Measurements from ENCODE around the gene PATJ. TPM values are rescaled to one million over a fixed set of nuclear protein-coding genes. Genes with fewer than 3 reads are reported as not detected.

Gene PATJ
- total and polyA plus RNA-seq, 7 experiments from 2014 or later: 13.4 to 64.5 (median 33.3) TPM

GRCh38 chr1:61922950-61923480 is 180.7 kb downstream of the PATJ start:
- H3K4me1 ChIP-seq (ENCODE audit: control insufficient read depth in 2 of 2, insufficient read depth in 2 of 2, low read length in 2 of 2): no peaks in the 10 kb centered on the region
- Mint-ChIP-seq H3K4me1 (no peaks in the 10 kb centered on the region), H3K27me3 (no peaks in the 10 kb centered on the region), H3K4me3 (no peak overlapping the region), H3K36me3 (peaks cover 4 to 35% (median 34%) of the 10 kb centered on the region in 5 donors), H3K27ac (no peak overlapping the region), H3K9me3 (peaks cover 0 to 2% (median 0%) of the 10 kb centered on the region in 11 donors)
- ATAC-seq (no peak), DNase-seq (no peak)
- H3K4me3 ChIP-seq (ENCODE audit: low read length): no peak overlapping the region
- peaks cover 0 to 11% (median 0%) of the 10 kb centered on the region in 3 experiments for H3K36me3 ChIP-seq (ENCODE audit: control insufficient read depth in 2 of 3, insufficient read depth in 3 of 3, low read length in 3 of 3)
- H3K27me3 ChIP-seq (ENCODE audit: control insufficient read depth in 2 of 2, insufficient read depth in 2 of 2, low read length in 2 of 2): no peaks in the 10 kb centered on the region
- H3K27ac ChIP-seq (ENCODE audit: low read depth, low read length): no peak overlapping the region
- no peaks in the 10 kb centered on the region for H3K9me3 ChIP-seq (ENCODE audit: control insufficient read depth in 2 of 3, low read length in 3 of 3)
- ChIA-PET CTCF (no interaction called here), POLR2A (no interaction called here)
- intact Hi-C loops (cut with micrococcal nuclease): no loop called here

- no peaks in the 10 kb centered on the region for H3K4me1 ChIP-seq (ENCODE audit: control insufficient read depth in 2 of 2, insufficient read depth in 2 of 2, low read length in 2 of 2)
- ChIA-PET CTCF (no interaction called here), POLR2A (no interaction called here)
- no peak overlapping the region for H3K4me3 Mint-ChIP-seq
- ATAC-seq (no peak), DNase-seq (no peak)
- H3K27ac Mint-ChIP-seq: no peak overlapping the region
- H3K27me3 Mint-ChIP-seq: no peaks in the 10 kb centered on the region
- H3K27me3 ChIP-seq (ENCODE audit: control insufficient read depth in 2 of 2, insufficient read depth in 2 of 2, low read length in 2 of 2): no peaks in the 10 kb centered on the region
- H3K36me3 Mint-ChIP-seq: peaks cover 5 to 48% (median 38%) of the 10 kb centered on the region in 5 donors
- no peak overlapping the region for H3K27ac ChIP-seq (ENCODE audit: low read depth, low read length)
- no peaks in the 10 kb centered on the region for H3K9me3 ChIP-seq (ENCODE audit: control insufficient read depth in 2 of 3, low read length in 3 of 3)
- peaks cover 0 to 24% (median 0%) of the 10 kb centered on the region in 3 experiments for H3K36me3 ChIP-seq (ENCODE audit: control insufficient read depth in 2 of 3, insufficient read depth in 3 of 3, low read length in 3 of 3)
- intact Hi-C loops (cut with micrococcal nuclease): no loop called here
- no peak overlapping the region for H3K4me3 ChIP-seq (ENCODE audit: low read length)
- peaks cover 0 to under 1% (median 0%) of the 10 kb centered on the region in 7 donors for H3K4me1 Mint-ChIP-seq
- H3K9me3 Mint-ChIP-seq: no peaks in the 10 kb centered on the region
Observed at GRCh38 chr1:61925591-61926298, 183.5 kb downstream of the PATJ start.

GRCh38 chr1:61926597-61926996 is 184.3 kb downstream of the PATJ start:
- Mint-ChIP-seq H3K36me3 (peaks cover 5 to 49% (median 29%) of the 10 kb centered on the region in 5 donors), H3K4me3 (no peak overlapping the region), H3K27ac (no peak overlapping the region), H3K27me3 (no peaks in the 10 kb centered on the region), H3K4me1 (peaks cover 0 to 8% (median 0%) of the 10 kb centered on the region in 7 donors), H3K9me3 (no peaks in the 10 kb centered on the region)
- no peak for ATAC-seq
- Histone ChIP-seq H3K36me3 (ENCODE audit: control insufficient read depth in 2 of 3, insufficient read depth in 3 of 3, low read length in 3 of 3) (peaks cover 0 to 24% (median 0%) of the 10 kb centered on the region in 3 experiments), H3K4me3 (ENCODE audit: low read length) (no peak overlapping the region), H3K27me3 (ENCODE audit: control insufficient read depth in 2 of 2, insufficient read depth in 2 of 2, low read length in 2 of 2) (no peaks in the 10 kb centered on the region), H3K4me1 (ENCODE audit: control insufficient read depth in 2 of 2, insufficient read depth in 2 of 2, low read length in 2 of 2) (no peaks in the 10 kb centered on the region), H3K27ac (ENCODE audit: low read depth, low read length) (no peak overlapping the region), H3K9me3 (ENCODE audit: control insufficient read depth in 2 of 3, low read length in 3 of 3) (no peaks in the 10 kb centered on the region)
- CTCF ChIA-PET: no interaction called here
- DNase-seq: no peak
- POLR2A ChIA-PET: no interaction called here
- intact Hi-C loops (cut with micrococcal nuclease): no loop called here

- Histone ChIP-seq H3K36me3 (ENCODE audit: control insufficient read depth in 2 of 3, insufficient read depth in 3 of 3, low read length in 3 of 3) (peaks cover 0 to 19% (median 0%) of the 10 kb centered on the region in 3 experiments), H3K9me3 (ENCODE audit: control insufficient read depth in 2 of 3, low read length in 3 of 3) (no peaks in the 10 kb centered on the region), H3K27ac (ENCODE audit: low read depth, low read length) (no peak overlapping the region), H3K4me3 (ENCODE audit: low read length) (no peak overlapping the region), H3K4me1 (ENCODE audit: control insufficient read depth in 2 of 2, insufficient read depth in 2 of 2, low read length in 2 of 2) (no peaks in the 10 kb centered on the region), H3K27me3 (ENCODE audit: control insufficient read depth in 2 of 2, insufficient read depth in 2 of 2, low read length in 2 of 2) (no peaks in the 10 kb centered on the region)
- Mint-ChIP-seq H3K27ac (no peak overlapping the region), H3K9me3 (peaks cover 0 to 5% (median 0%) of the 10 kb centered on the region in 11 donors), H3K4me3 (no peak overlapping the region), H3K4me1 (peaks cover 0 to 25% (median 12%) of the 10 kb centered on the region in 7 donors), H3K27me3 (no peaks in the 10 kb centered on the region), H3K36me3 (peaks cover 0 to 60% (median 40%) of the 10 kb centered on the region in 5 donors)
- DNase-seq (no peak), ATAC-seq (no peak)
- ChIA-PET POLR2A (no interaction called here), CTCF (no interaction called here)
- intact Hi-C loops (cut with micrococcal nuclease): no loop called here
Observed at GRCh38 chr1:61930116-61930645, 187.9 kb downstream of the PATJ start.

GRCh38 chr1:61931587-61932279 is 189.5 kb downstream of the PATJ start:
- POLR2A ChIA-PET: no interaction called here
- peaks cover 0 to 19% (median 0%) of the 10 kb centered on the region in 3 experiments for H3K36me3 ChIP-seq (ENCODE audit: control insufficient read depth in 2 of 3, insufficient read depth in 3 of 3, low read length in 3 of 3)
- peaks cover 0 to 25% (median 12%) of the 10 kb centered on the region in 7 donors for H3K4me1 Mint-ChIP-seq
- H3K27me3 ChIP-seq (ENCODE audit: control insufficient read depth in 2 of 2, insufficient read depth in 2 of 2, low read length in 2 of 2): no peaks in the 10 kb centered on the region
- intact Hi-C loops (cut with micrococcal nuclease): no loop called here
- H3K9me3 Mint-ChIP-seq: peaks cover 0 to 5% (median 0%) of the 10 kb centered on the region in 11 donors
- H3K4me3 ChIP-seq (ENCODE audit: low read length): no peak overlapping the region
- no peak overlapping the region for H3K27ac Mint-ChIP-seq
- ATAC-seq (no peak), DNase-seq (no peak)
- no peak overlapping the region for H3K4me3 Mint-ChIP-seq
- no peak overlapping the region for H3K27ac ChIP-seq (ENCODE audit: low read depth, low read length)
- no peaks in the 10 kb centered on the region for H3K4me1 ChIP-seq (ENCODE audit: control insufficient read depth in 2 of 2, insufficient read depth in 2 of 2, low read length in 2 of 2)
- no peaks in the 10 kb centered on the region for H3K27me3 Mint-ChIP-seq
- peaks cover 0 to 61% (median 42%) of the 10 kb centered on the region in 5 donors for H3K36me3 Mint-ChIP-seq
- CTCF ChIA-PET: no interaction called here
- H3K9me3 ChIP-seq (ENCODE audit: control insufficient read depth in 2 of 3, low read length in 3 of 3): no peaks in the 10 kb centered on the region

- ChIA-PET CTCF (no interaction called here), POLR2A (interaction anchor here (0.6 kb wide), 1 partner anchor 919 kb away, joined by 3 read pairs; no protein-coding TSS in a partner anchor)
- Mint-ChIP-seq H3K27ac (no peak overlapping the region), H3K36me3 (peaks cover 0 to 50% (median 22%) of the 10 kb centered on the region in 5 donors), H3K9me3 (peaks cover 0 to 5% (median 0%) of the 10 kb centered on the region in 11 donors), H3K27me3 (no peaks in the 10 kb centered on the region), H3K4me3 (no peak overlapping the region), H3K4me1 (peaks cover 0 to 25% (median 12%) of the 10 kb centered on the region in 7 donors)
- Histone ChIP-seq H3K27me3 (ENCODE audit: control insufficient read depth in 2 of 2, insufficient read depth in 2 of 2, low read length in 2 of 2) (no peaks in the 10 kb centered on the region), H3K27ac (ENCODE audit: low read depth, low read length) (no peak overlapping the region), H3K4me1 (ENCODE audit: control insufficient read depth in 2 of 2, insufficient read depth in 2 of 2, low read length in 2 of 2) (no peaks in the 10 kb centered on the region), H3K4me3 (ENCODE audit: low read length) (no peak overlapping the region), H3K36me3 (ENCODE audit: control insufficient read depth in 2 of 3, insufficient read depth in 3 of 3, low read length in 3 of 3) (no peaks in the 10 kb centered on the region), H3K9me3 (ENCODE audit: control insufficient read depth in 2 of 3, low read length in 3 of 3) (no peaks in the 10 kb centered on the region)
- no peak for ATAC-seq
- intact Hi-C loops (cut with micrococcal nuclease): no loop called here
- DNase-seq: no peak
Observed at GRCh38 chr1:61935516-61935915, 193.2 kb downstream of the PATJ start.

All from naive thymus-derived CD4-positive, alpha-beta T cell (primary cell).